Vagina (tissue), 2 donors: ENCODE results near the gene LMO1. TPM values are rescaled to one million over a fixed set of nuclear protein-coding genes. Genes with fewer than 3 reads are reported as not detected.

Source experiments
- DNase-seq, 2 donors: peaks; one replicate each; pipeline ENCODE4 v3.0.0-alpha.2; 2017; ENCODE audit errors: extremely low spot score in 2 of 2
- H3K27ac ChIP-seq: fragments of 200-600 bp; sonication (generic); one replicate; pipeline ENCODE4 v1.5.1; 2019
- H3K27me3 ChIP-seq: fragments of 200-600 bp; sonication (generic); one replicate; pipeline ENCODE4 v1.5.1; 2019
- H3K36me3 ChIP-seq, 2 donors: fragments of 200-600 bp; sonication (generic); one replicate each; pipeline ENCODE4 v1.5.1; 2017 to 2019
- H3K4me1 ChIP-seq: fragments of 200-600 bp; sonication (generic); one replicate; pipeline ENCODE4 v1.5.1; 2019
- H3K4me3 ChIP-seq, 2 donors: fragments of 200-600 bp; sonication (generic); 1 replicate in 1 of 2; 2 replicates in 1 of 2; pipeline ENCODE4 v1.5.1; 2016 to 2019
- H3K9me3 ChIP-seq: fragments of 200-600 bp; sonication (generic); one replicate; pipeline ENCODE4 v1.5.1; 2019
- POLR2A ChIP-seq, 2 donors: fragments of 450-650 bp; IDR thresholded peaks; one replicate each; pipeline ENCODE4 v1.6.1; 2017; ENCODE audit warnings: antibody characterized with exemption in 2 of 2, mild to moderate bottlenecking in 2 of 2, moderate library complexity in 2 of 2
- POLR2AphosphoS5 ChIP-seq, 2 donors: sonication (generic); formaldehyde crosslinking; IDR thresholded peaks; one replicate each; pipeline ENCODE4 v1.9.0; 2017; ENCODE audit warnings: antibody characterized with exemption in 2 of 2, mild to moderate bottlenecking in 2 of 2, low read depth in 1 of 2; ENCODE audit not compliant: insufficient read depth in 1 of 2
- intact Hi-C: fragments of 100-400 bp; cut with DNase I; formaldehyde crosslinking; loops from one replicate; pipeline ENCODE4 v1.15.1; 2023
- total RNA-seq: library from RNA; depleted of rRNA; stranded (reverse); fragments of >200 nt; gene quantifications from one replicate; pipeline ENCODE4 v1.2.3, GENCODE V29; 2016
- TF ChIP-seq, protein P1 (sequence below), 3 experiments: fragments of 450-650 bp in 2 of 3; fragments of 200-600 bp in 1 of 3; sonication (generic) in 1 of 3; IDR thresholded peaks; one replicate each; pipeline ENCODE4 v1.5.1; 2017 to 2019; ENCODE audit warnings: antibody characterized with exemption in 3 of 3, mild to moderate bottlenecking in 2 of 3, moderate library complexity in 2 of 3

The LMO1 gene
- total RNA-seq, 1 donor from 2014 or later, result not detected

DNA sequence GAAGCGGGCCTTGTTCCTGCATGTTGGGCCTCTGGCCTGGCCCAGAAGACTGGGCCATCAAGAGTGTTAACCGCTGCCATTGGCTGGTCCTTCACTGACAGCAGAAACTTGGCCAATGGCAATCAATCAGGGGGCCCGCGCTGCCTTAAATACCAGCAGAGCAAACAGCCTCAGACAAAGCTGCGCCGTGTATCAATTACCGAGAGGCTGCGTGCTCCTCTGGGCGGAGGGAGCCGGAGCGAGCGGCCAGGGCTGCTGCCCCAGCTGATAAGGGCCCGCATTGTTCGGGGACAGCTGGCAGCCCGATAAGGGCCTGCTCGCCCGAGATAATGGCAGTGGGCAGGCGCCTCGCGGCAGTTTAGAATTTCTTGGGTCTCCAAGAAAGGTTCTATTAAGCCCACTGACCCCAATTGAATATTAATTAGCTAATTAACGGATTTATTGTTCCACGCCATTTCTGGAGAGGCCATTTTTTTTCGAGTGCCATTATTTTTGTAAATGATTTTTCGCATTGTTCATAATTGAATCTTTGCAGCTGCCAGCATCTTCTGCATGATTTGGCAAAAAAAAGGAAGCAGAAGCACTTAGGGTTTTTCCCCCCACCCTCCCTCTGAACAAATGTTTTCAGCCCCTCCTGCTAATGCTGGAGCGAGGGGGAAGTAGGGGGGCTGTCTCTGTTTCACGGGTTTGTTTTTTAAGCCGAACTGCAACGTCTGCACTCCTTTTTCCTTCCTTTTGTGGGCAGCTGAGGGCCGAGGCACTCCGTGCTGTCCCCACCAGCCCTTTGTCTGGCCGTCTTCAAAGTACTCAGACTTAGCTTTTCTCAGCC is 57.2 kb downstream of the LMO1 start:
- intact Hi-C loops, result no loop called here
- peak in 1 of 2 donors; percentile 78 for DNase-seq
- Histone ChIP-seq H3K36me3 (no peaks in the 10 kb centered on the region), H3K9me3 (no peaks in the 10 kb centered on the region), H3K4me1 (no peaks in the 10 kb centered on the region), H3K27ac (no peak overlapping the region), H3K4me3 (no peak overlapping the region), H3K27me3 (no peaks in the 10 kb centered on the region)
- TF ChIP-seq POLR2A (IDR thresholded peaks at IDR 0.05), result no peak
- TF ChIP-seq POLR2AphosphoS5 (IDR thresholded peaks at IDR 0.05; ENCODE audit: insufficient read depth in 1 of 2, low read depth in 1 of 2), result no peak
- TF ChIP-seq, protein P1, sequence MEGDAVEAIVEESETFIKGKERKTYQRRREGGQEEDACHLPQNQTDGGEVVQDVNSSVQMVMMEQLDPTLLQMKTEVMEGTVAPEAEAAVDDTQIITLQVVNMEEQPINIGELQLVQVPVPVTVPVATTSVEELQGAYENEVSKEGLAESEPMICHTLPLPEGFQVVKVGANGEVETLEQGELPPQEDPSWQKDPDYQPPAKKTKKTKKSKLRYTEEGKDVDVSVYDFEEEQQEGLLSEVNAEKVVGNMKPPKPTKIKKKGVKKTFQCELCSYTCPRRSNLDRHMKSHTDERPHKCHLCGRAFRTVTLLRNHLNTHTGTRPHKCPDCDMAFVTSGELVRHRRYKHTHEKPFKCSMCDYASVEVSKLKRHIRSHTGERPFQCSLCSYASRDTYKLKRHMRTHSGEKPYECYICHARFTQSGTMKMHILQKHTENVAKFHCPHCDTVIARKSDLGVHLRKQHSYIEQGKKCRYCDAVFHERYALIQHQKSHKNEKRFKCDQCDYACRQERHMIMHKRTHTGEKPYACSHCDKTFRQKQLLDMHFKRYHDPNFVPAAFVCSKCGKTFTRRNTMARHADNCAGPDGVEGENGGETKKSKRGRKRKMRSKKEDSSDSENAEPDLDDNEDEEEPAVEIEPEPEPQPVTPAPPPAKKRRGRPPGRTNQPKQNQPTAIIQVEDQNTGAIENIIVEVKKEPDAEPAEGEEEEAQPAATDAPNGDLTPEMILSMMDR (IDR thresholded peaks at IDR 0.05), result no peak

DNA sequence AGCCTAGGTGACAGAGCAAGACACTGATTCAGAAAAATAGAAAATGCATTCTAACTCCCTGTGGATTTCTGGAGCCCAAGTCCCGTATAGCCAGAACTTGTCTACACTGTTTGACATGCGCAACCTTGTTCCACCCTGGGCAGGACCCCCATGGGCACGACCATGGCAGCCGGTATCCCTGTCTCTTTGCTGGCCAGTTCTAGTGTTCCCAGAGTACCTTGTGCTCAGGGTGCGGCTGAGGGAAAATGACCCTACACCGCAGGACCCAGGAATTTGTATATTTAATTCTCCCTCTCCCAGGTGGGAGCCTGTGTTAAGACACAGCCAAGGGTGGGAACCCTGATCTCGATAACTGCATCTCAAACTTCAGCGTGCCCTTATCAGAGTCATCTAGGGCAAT is 58.1 kb downstream of the LMO1 start:
- H3K27ac ChIP-seq, result no peak overlapping the region
- DNase-seq, result peak in 1 of 2 donors; percentile 65

DNA sequence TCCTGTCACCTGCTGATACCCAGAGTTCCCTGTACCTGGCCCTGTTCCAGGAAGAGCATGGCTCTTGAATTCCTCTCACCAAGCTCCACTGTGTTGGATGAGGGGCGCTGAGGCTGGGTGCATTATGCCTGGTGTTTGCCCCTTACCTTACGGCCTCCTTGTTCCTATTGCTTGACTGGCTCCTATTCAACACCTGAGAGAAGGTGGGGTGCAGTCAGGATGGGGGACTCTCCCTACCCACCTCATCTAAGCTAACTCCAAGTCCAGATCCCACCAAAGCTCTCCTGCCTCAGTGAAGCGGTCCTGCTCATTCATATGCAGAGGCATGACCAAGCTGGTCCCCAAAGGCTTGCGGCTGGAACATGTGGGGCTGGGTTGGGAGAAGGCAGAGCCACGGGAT is 59.1 kb downstream of the LMO1 start:
- H3K36me3 ChIP-seq, result no peaks in the 10 kb centered on the region
- TF ChIP-seq POLR2A (IDR thresholded peaks at IDR 0.05) (no peak), POLR2AphosphoS5 (IDR thresholded peaks at IDR 0.05; ENCODE audit: insufficient read depth in 1 of 2, low read depth in 1 of 2) (no peak)
- TF ChIP-seq, protein P1 (IDR thresholded peaks at IDR 0.05), result no peak
- peak in 1 of 2 donors; percentile 70 for DNase-seq
- H3K27ac ChIP-seq, result no peak overlapping the region
- H3K4me1 ChIP-seq, result no peaks in the 10 kb centered on the region
- no peaks in the 10 kb centered on the region for H3K27me3 ChIP-seq
- H3K9me3 ChIP-seq, result no peaks in the 10 kb centered on the region
- no peak overlapping the region for H3K4me3 ChIP-seq
- intact Hi-C loops, result no loop called here

More for the DNA sequence above, 58.1 kb downstream of the LMO1 start:
- Histone ChIP-seq H3K36me3 (no peaks in the 10 kb centered on the region), H3K4me3 (no peak overlapping the region), H3K4me1 (no peaks in the 10 kb centered on the region), H3K9me3 (no peaks in the 10 kb centered on the region), H3K27me3 (no peaks in the 10 kb centered on the region)
- intact Hi-C loops, result no loop called here
- TF ChIP-seq POLR2AphosphoS5 (IDR thresholded peaks at IDR 0.05; ENCODE audit: insufficient read depth in 1 of 2, low read depth in 1 of 2) (no peak), POLR2A (IDR thresholded peaks at IDR 0.05) (no peak)
- TF ChIP-seq, protein P1 (IDR thresholded peaks at IDR 0.05), result no peak

DNA sequence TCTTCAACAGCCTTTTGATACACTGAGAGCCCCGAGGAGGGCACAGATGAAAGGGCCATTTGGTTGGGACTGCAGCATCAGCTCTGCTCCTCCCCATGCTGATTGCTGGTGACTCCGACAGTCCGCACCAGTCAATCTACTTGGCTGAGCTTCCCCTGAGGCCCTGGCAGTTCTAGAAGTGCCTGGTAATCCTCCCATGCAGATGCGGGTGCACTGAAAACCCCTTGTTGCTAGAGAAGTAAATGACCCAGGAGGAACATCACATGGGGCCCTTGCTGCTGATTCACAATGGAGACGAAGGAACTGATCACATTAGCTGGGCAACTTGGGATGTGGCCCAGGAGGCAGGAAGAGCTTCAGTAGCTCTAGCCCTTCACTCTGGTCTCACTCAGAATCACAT is 59.7 kb downstream of the LMO1 start:
- no peak overlapping the region for H3K27ac ChIP-seq
- no peaks in the 10 kb centered on the region for H3K4me1 ChIP-seq
- H3K36me3 ChIP-seq, result no peaks in the 10 kb centered on the region
- DNase-seq, result peak in 1 of 2 donors; percentile 60
- H3K27me3 ChIP-seq, result no peaks in the 10 kb centered on the region
- intact Hi-C loops, result no loop called here
- TF ChIP-seq, protein P1 (IDR thresholded peaks at IDR 0.05), result no peak
- TF ChIP-seq POLR2A (IDR thresholded peaks at IDR 0.05) (no peak), POLR2AphosphoS5 (IDR thresholded peaks at IDR 0.05; ENCODE audit: insufficient read depth in 1 of 2, low read depth in 1 of 2) (no peak)
- no peaks in the 10 kb centered on the region for H3K9me3 ChIP-seq
- H3K4me3 ChIP-seq, result no peak overlapping the region

DNA sequence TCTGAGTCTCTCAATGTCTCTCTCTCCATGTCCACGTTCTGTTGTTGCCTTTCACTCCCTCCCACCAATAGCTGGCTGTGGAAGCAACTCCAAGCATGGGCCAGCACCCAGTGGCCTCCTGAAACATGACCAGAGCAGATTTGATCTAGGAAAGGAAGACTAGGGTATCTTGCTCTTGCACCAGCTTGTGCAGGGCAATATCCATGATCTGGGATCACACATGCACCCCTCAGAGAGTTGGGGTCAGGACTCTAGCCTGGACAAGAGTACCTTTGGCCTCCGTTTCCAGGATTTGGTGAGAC is 60.3 kb downstream of the LMO1 start:
- Histone ChIP-seq H3K4me1 (no peaks in the 10 kb centered on the region), H3K36me3 (no peaks in the 10 kb centered on the region), H3K9me3 (no peaks in the 10 kb centered on the region), H3K27me3 (no peaks in the 10 kb centered on the region), H3K4me3 (no peak overlapping the region), H3K27ac (no peak overlapping the region)
- no peak for DNase-seq
- intact Hi-C loops, result no loop called here
- TF ChIP-seq POLR2AphosphoS5 (IDR thresholded peaks at IDR 0.05; ENCODE audit: insufficient read depth in 1 of 2, low read depth in 1 of 2), result no peak
- TF ChIP-seq POLR2A (IDR thresholded peaks at IDR 0.05), result no peak
- TF ChIP-seq, protein P1 (IDR thresholded peaks at IDR 0.05), result no peak
